OCI-LY1 (cell line): ENCODE results near the gene APOC3.

Experiments
- CTCF ChIP-seq: fragments of 200-600 bp; sonication (generic), shearing (Covaris generic); IDR thresholded peaks from 2 replicates; pipeline ENCODE4 v1.5.1; 2017; ENCODE audit warnings: mild to moderate bottlenecking, antibody characterized with exemption, low read length, moderate library complexity, mixed read lengths
- EZH2 ChIP-seq: fragments of 200-600 bp; sonication (generic), shearing (Covaris generic); IDR thresholded peaks from 2 replicates; pipeline ENCODE4 v1.8.0; 2017; ENCODE audit warnings: borderline replicate concordance, mixed run types, mild to moderate bottlenecking, antibody characterized with exemption, low read length, moderate library complexity, mixed read lengths

DNA sequence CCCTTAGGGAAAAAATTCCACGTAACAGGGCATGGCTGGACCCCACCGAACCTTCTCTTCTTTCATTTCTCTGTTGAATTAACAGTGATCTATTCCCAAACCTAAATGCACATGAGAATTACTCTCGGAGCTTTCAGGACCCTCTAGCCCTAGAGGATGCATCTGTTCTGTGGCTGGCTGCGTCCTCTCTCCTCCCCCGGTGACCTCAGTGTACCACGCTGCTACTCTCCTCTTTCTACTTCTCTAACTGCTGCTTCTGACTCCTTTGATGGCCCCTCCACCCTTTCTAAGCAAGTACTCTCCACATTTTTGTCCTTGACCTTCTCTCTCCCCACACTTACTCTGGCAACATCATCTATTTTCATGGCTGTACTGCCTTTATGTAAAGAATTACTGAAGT, 19.8 kb downstream of the APOC3 start:
- TF ChIP-seq EZH2 (no peak), CTCF (no peak)
